ENCODE results near the gene CTDNEP1.

- TF ChIP-seq POLR2AphosphoS5 (IDR thresholded peaks at IDR 0.05; ENCODE audit: low read depth, low read length) (no peak), CTCF (IDR thresholded peaks at IDR 0.05) (no peak)
Observed at GRCh38 chr17:7195971-7196370, 55.6 kb downstream of the CTDNEP1 start.
